Measurements from ENCODE around the gene CDH26. TPM values are rescaled to one million over a fixed set of nuclear protein-coding genes. Genes with fewer than 3 reads are reported as not detected.
"Not testable (repeated sequence)": the region's sequence is repeated elsewhere in the genome, so short reads cannot be mapped to it uniquely, and the experiment has no call there.

CDH26 gene
- total RNA-seq, 3 donors from 2014 or later = 0.58 to 1.6 (median 0.84) TPM

- no peaks in the 10 kb centered on the region for H3K9me3 Mint-ChIP-seq
- no peaks in the 10 kb centered on the region for H3K27me3 Mint-ChIP-seq (ENCODE audit: low read depth)
- H3K4me3 Mint-ChIP-seq = no peak overlapping the region
- DNase-seq (no peak), ATAC-seq (no peak)
- peaks cover 1% of the 10 kb centered on the region for H3K36me3 Mint-ChIP-seq (ENCODE audit: insufficient read depth)
- H3K4me1 Mint-ChIP-seq (ENCODE audit: low read depth) = peaks cover 16% of the 10 kb centered on the region
Measured at GRCh38 chr20:59949911-59950310, 8.3 kb upstream of the CDH26 start.

GRCh38 chr20:59954718-59955117, 3.5 kb upstream of the CDH26 start:
- Mint-ChIP-seq H3K27me3 (ENCODE audit: low read depth) (no peaks in the 10 kb centered on the region), H3K4me1 (ENCODE audit: low read depth) (no peaks in the 10 kb centered on the region), H3K4me3 (no peak overlapping the region), H3K36me3 (ENCODE audit: insufficient read depth) (peaks cover 1% of the 10 kb centered on the region), H3K9me3 (no peaks in the 10 kb centered on the region)
- no peak for DNase-seq
- ATAC-seq = no peak

GRCh38 chr20:59955131-59955796, 3.0 kb upstream of the CDH26 start:
- ATAC-seq (no peak), DNase-seq (no peak)
- H3K9me3 Mint-ChIP-seq = no peaks in the 10 kb centered on the region
- H3K4me1 Mint-ChIP-seq (ENCODE audit: low read depth) = no peaks in the 10 kb centered on the region
- no peak overlapping the region for H3K4me3 Mint-ChIP-seq
- H3K27me3 Mint-ChIP-seq (ENCODE audit: low read depth) = no peaks in the 10 kb centered on the region
- peaks cover 3% of the 10 kb centered on the region for H3K36me3 Mint-ChIP-seq (ENCODE audit: insufficient read depth)

GRCh38 chr20:59957568-59957967, 655 bp upstream of the CDH26 start:
- ATAC-seq; DNase-seq; H3K4me1 Mint-ChIP-seq (ENCODE audit: low read depth); H3K27me3 Mint-ChIP-seq (ENCODE audit: low read depth); H3K36me3 Mint-ChIP-seq (ENCODE audit: insufficient read depth); H3K4me3 Mint-ChIP-seq; H3K9me3 Mint-ChIP-seq: not testable (repeated sequence)

GRCh38 chr20:59958626-59959025, 403 bp downstream of the CDH26 start:
- H3K36me3 Mint-ChIP-seq (ENCODE audit: insufficient read depth) = peaks cover 4% of the 10 kb centered on the region
- no peaks in the 10 kb centered on the region for H3K9me3 Mint-ChIP-seq
- H3K27me3 Mint-ChIP-seq (ENCODE audit: low read depth) = no peaks in the 10 kb centered on the region
- H3K4me1 Mint-ChIP-seq (ENCODE audit: low read depth) = no peaks in the 10 kb centered on the region
- H3K4me3 Mint-ChIP-seq = no peak overlapping the region
- ATAC-seq (no peak), DNase-seq (no peak)

GRCh38 chr20:59961423-59961822, 3.2 kb downstream of the CDH26 start:
- Mint-ChIP-seq H3K9me3 (no peaks in the 10 kb centered on the region), H3K4me1 (ENCODE audit: low read depth) (no peaks in the 10 kb centered on the region), H3K36me3 (ENCODE audit: insufficient read depth) (peaks cover 4% of the 10 kb centered on the region), H3K27me3 (ENCODE audit: low read depth) (no peaks in the 10 kb centered on the region), H3K4me3 (no peak overlapping the region)
- ATAC-seq (no peak), DNase-seq (no peak)

- Mint-ChIP-seq H3K4me1 (ENCODE audit: low read depth) (no peaks in the 10 kb centered on the region), H3K9me3 (no peaks in the 10 kb centered on the region), H3K4me3 (no peak overlapping the region), H3K36me3 (ENCODE audit: insufficient read depth) (peaks cover 4% of the 10 kb centered on the region), H3K27me3 (ENCODE audit: low read depth) (no peaks in the 10 kb centered on the region)
- DNase-seq = no peak
- ATAC-seq = no peak
Measured at GRCh38 chr20:59962155-59962554, 3.9 kb downstream of the CDH26 start.

GRCh38 chr20:59966428-59966827, 8.2 kb downstream of the CDH26 start:
- no peak overlapping the region for H3K4me3 Mint-ChIP-seq
- H3K36me3 Mint-ChIP-seq (ENCODE audit: insufficient read depth) = no peaks in the 10 kb centered on the region

GRCh38 chr20:59971428-59971827, 13.2 kb downstream of the CDH26 start:
- Mint-ChIP-seq H3K9me3 (no peaks in the 10 kb centered on the region), H3K27me3 (ENCODE audit: low read depth) (no peaks in the 10 kb centered on the region), H3K4me1 (ENCODE audit: low read depth) (no peaks in the 10 kb centered on the region), H3K36me3 (ENCODE audit: insufficient read depth) (peaks cover 3% of the 10 kb centered on the region), H3K4me3 (no peak overlapping the region)
- ATAC-seq (no peak), DNase-seq (no peak)

More at GRCh38 chr20:59966428-59966827, 8.2 kb downstream of the CDH26 start:
- H3K4me1 Mint-ChIP-seq (ENCODE audit: low read depth) = no peaks in the 10 kb centered on the region
- no peak for ATAC-seq
- DNase-seq = no peak
- H3K27me3 Mint-ChIP-seq (ENCODE audit: low read depth) = no peaks in the 10 kb centered on the region
- H3K9me3 Mint-ChIP-seq = no peaks in the 10 kb centered on the region

- DNase-seq (no peak), ATAC-seq (no peak)
- Mint-ChIP-seq H3K4me3 (no peak overlapping the region), H3K36me3 (ENCODE audit: insufficient read depth) (peaks cover 3% of the 10 kb centered on the region), H3K9me3 (no peaks in the 10 kb centered on the region), H3K27me3 (ENCODE audit: low read depth) (no peaks in the 10 kb centered on the region), H3K4me1 (ENCODE audit: low read depth) (no peaks in the 10 kb centered on the region)
Measured at GRCh38 chr20:59972037-59972801, 14.0 kb downstream of the CDH26 start.

- Mint-ChIP-seq H3K9me3 (no peaks in the 10 kb centered on the region), H3K36me3 (ENCODE audit: insufficient read depth) (peaks cover 3% of the 10 kb centered on the region), H3K27me3 (ENCODE audit: low read depth) (no peaks in the 10 kb centered on the region), H3K4me1 (ENCODE audit: low read depth) (no peaks in the 10 kb centered on the region), H3K4me3 (no peak overlapping the region)
- DNase-seq = no peak
- no peak for ATAC-seq
Measured at GRCh38 chr20:59976156-59976782, 18.0 kb downstream of the CDH26 start.

GRCh38 chr20:59977086-59977485, 18.9 kb downstream of the CDH26 start:
- Mint-ChIP-seq H3K4me1 (ENCODE audit: low read depth) (no peaks in the 10 kb centered on the region), H3K9me3 (no peaks in the 10 kb centered on the region), H3K27me3 (ENCODE audit: low read depth) (no peaks in the 10 kb centered on the region), H3K36me3 (ENCODE audit: insufficient read depth) (no peaks in the 10 kb centered on the region), H3K4me3 (no peak overlapping the region)
- DNase-seq = no peak
- ATAC-seq = no peak

GRCh38 chr20:59983076-59983475, 24.9 kb downstream of the CDH26 start:
- no peak for ATAC-seq
- Mint-ChIP-seq H3K9me3 (no peaks in the 10 kb centered on the region), H3K27me3 (ENCODE audit: low read depth) (no peaks in the 10 kb centered on the region), H3K36me3 (ENCODE audit: insufficient read depth) (peaks cover 9% of the 10 kb centered on the region), H3K4me1 (ENCODE audit: low read depth) (no peaks in the 10 kb centered on the region), H3K4me3 (no peak overlapping the region)
- no peak for DNase-seq

- no peaks in the 10 kb centered on the region for H3K4me1 Mint-ChIP-seq (ENCODE audit: low read depth)
- ATAC-seq (no peak), DNase-seq (no peak)
- H3K36me3 Mint-ChIP-seq (ENCODE audit: insufficient read depth) = peaks cover 12% of the 10 kb centered on the region
- no peak overlapping the region for H3K4me3 Mint-ChIP-seq
- H3K9me3 Mint-ChIP-seq = no peaks in the 10 kb centered on the region
- H3K27me3 Mint-ChIP-seq (ENCODE audit: low read depth) = no peaks in the 10 kb centered on the region
Measured at GRCh38 chr20:59984541-59984940, 26.3 kb downstream of the CDH26 start.

- no peak for DNase-seq
- Mint-ChIP-seq H3K27me3 (ENCODE audit: low read depth) (no peaks in the 10 kb centered on the region), H3K36me3 (ENCODE audit: insufficient read depth) (peaks cover 12% of the 10 kb centered on the region), H3K4me1 (ENCODE audit: low read depth) (no peaks in the 10 kb centered on the region), H3K4me3 (no peak overlapping the region), H3K9me3 (no peaks in the 10 kb centered on the region)
- ATAC-seq = no peak
Measured at GRCh38 chr20:59985164-59985563, 26.9 kb downstream of the CDH26 start.

All from activated T-cell treated with anti-CD3 and anti-CD28 coated beads, Interleukin-2, amount 50 U/mL, for 4 hours (primary cell).